ENCODE measurements around the gene DHX15. TPM values are rescaled to one million over a fixed set of nuclear protein-coding genes. Genes with fewer than 3 reads are reported as not detected.

DHX15 gene
- total RNA-seq, 1 donor from 2014 or later: 46.6 TPM

GRCh38 chr4:24564488-24564887 is 19.9 kb downstream of the DHX15 start:
- DNase-seq (ENCODE audit: low spot score in 2 of 2): no peak
- Histone ChIP-seq H3K27ac (no peak overlapping the region), H3K9me3 (no peaks in the 10 kb centered on the region), H3K4me3 (no peak overlapping the region), H3K27me3 (no peaks in the 10 kb centered on the region), H3K36me3 (peaks cover 0 to 23% of the 10 kb centered on the region in 2 donors), H3K4me1 (peaks cover 0 to 8% of the 10 kb centered on the region in 2 donors)
- intact Hi-C loops (cut with DNase I): no loop called here
- no peak for TF ChIP-seq CTCF (IDR thresholded peaks at IDR 0.05)

GRCh38 chr4:24561438-24562139 is 22.8 kb downstream of the DHX15 start:
- Histone ChIP-seq H3K9me3 (no peaks in the 10 kb centered on the region), H3K4me3 (no peak overlapping the region), H3K36me3 (peaks cover 0 to 23% of the 10 kb centered on the region in 2 donors), H3K27ac (no peak overlapping the region), H3K4me1 (peaks cover 0 to 17% of the 10 kb centered on the region in 2 donors), H3K27me3 (no peaks in the 10 kb centered on the region)
- no peak for TF ChIP-seq CTCF (IDR thresholded peaks at IDR 0.05)
- no peak for DNase-seq (ENCODE audit: low spot score in 2 of 2)
- intact Hi-C loops (cut with DNase I): no loop called here

GRCh38 chr4:24560868-24561368 is 23.4 kb downstream of the DHX15 start:
- intact Hi-C loops (cut with DNase I): no loop called here
- DNase-seq (ENCODE audit: low spot score in 2 of 2): no peak
- no peak overlapping the region for H3K27ac ChIP-seq
- H3K4me3 ChIP-seq: no peak overlapping the region
- TF ChIP-seq CTCF (IDR thresholded peaks at IDR 0.05): no peak
- H3K27me3 ChIP-seq: no peaks in the 10 kb centered on the region
- H3K9me3 ChIP-seq: no peaks in the 10 kb centered on the region
- peaks cover 0 to 17% of the 10 kb centered on the region in 2 donors for H3K4me1 ChIP-seq
- peaks cover 0 to 17% of the 10 kb centered on the region in 2 donors for H3K36me3 ChIP-seq

- Histone ChIP-seq H3K27ac (peak overlapping the region; percentile 4 to 13), H3K9me3 (no peaks in the 10 kb centered on the region), H3K27me3 (no peaks in the 10 kb centered on the region), H3K4me3 (no peak overlapping the region), H3K36me3 (peaks cover 0 to 21% of the 10 kb centered on the region in 2 donors), H3K4me1 (peaks cover 0 to 17% of the 10 kb centered on the region in 2 donors)
- TF ChIP-seq CTCF (IDR thresholded peaks at IDR 0.05): no peak
- intact Hi-C loops (cut with DNase I): no loop called here
- no peak for DNase-seq (ENCODE audit: low spot score in 2 of 2)
These were observed 24.5 kb downstream of the DHX15 start for GRCh38 chr4:24559889-24560288.

GRCh38 chr4:24559032-24559821 is 25.1 kb downstream of the DHX15 start:
- intact Hi-C loops (cut with DNase I): no loop called here
- peak overlapping the region in 1 of 2 donors; percentile 4 for H3K27ac ChIP-seq

More at GRCh38 chr4:24559032-24559821, 25.1 kb downstream of the DHX15 start:
- DNase-seq (ENCODE audit: low spot score in 2 of 2): no peak
- no peak for TF ChIP-seq CTCF (IDR thresholded peaks at IDR 0.05)
- H3K4me3 ChIP-seq: no peak overlapping the region
- peaks cover 0 to 17% of the 10 kb centered on the region in 2 donors for H3K4me1 ChIP-seq
- no peaks in the 10 kb centered on the region for H3K9me3 ChIP-seq
- H3K36me3 ChIP-seq: peaks cover 0 to 23% of the 10 kb centered on the region in 2 donors
- H3K27me3 ChIP-seq: no peaks in the 10 kb centered on the region

Measured in ascending aorta (tissue), 2 donors.